Natural killer cell (primary cell): Measurements from ENCODE around the gene MERTK. TPM values are rescaled to one million over a fixed set of nuclear protein-coding genes. Genes with fewer than 3 reads are reported as not detected.

ENCODE experiments used
- ATAC-seq, 3 donors: fragments of 150-1000 bp in 2 of 3; fragments of 200-7000 bp in 1 of 3; cut with Tn5 transposase; 1 replicate in 1 of 3; 2 replicates in 2 of 3; pipeline ENCODE4 v1.10.0; 2021; ENCODE audit warnings: mild to moderate bottlenecking in 2 of 3, moderate library complexity in 2 of 3
- DNase-seq, 2 donors: peaks; one replicate each; pipeline versions ENCODE4 v3.0.0 to v3.0.0-alpha.2; 2013 to 2021; ENCODE audit warnings: mixed read lengths in 1 of 2
- H3K27ac ChIP-seq: one replicate; pipeline ENCODE4 v1.5.1; 2013; ENCODE audit warnings: mild to moderate bottlenecking, low read length
- H3K27me3 ChIP-seq: one replicate; pipeline ENCODE4 v1.6.1; 2013; ENCODE audit warnings: low read length; ENCODE audit not compliant: control insufficient read depth, insufficient read depth
- H3K36me3 ChIP-seq: one replicate; pipeline ENCODE4 v1.6.1; 2013; ENCODE audit warnings: low read length; ENCODE audit not compliant: control insufficient read depth, insufficient read depth
- H3K4me1 ChIP-seq: one replicate; pipeline ENCODE4 v1.6.1; 2013; ENCODE audit warnings: low read length; ENCODE audit not compliant: control insufficient read depth, insufficient read depth
- H3K4me3 ChIP-seq: one replicate; pipeline ENCODE4 v1.5.1; 2013; ENCODE audit warnings: low read length
- H3K9me3 ChIP-seq: one replicate; pipeline ENCODE4 v1.6.1; 2013; ENCODE audit warnings: low read length; ENCODE audit not compliant: control insufficient read depth, insufficient read depth
- H3K27ac Mint-ChIP-seq, 2 donors: one replicate each; pipeline ENCODE4 v1.8.0; 2022; ENCODE audit warnings: mild to moderate bottlenecking in 2 of 2, mixed read lengths in 2 of 2, moderate library complexity in 1 of 2
- H3K27me3 Mint-ChIP-seq, 2 donors: one replicate each; pipeline ENCODE4 v1.8.0; 2022; ENCODE audit warnings: low read depth in 2 of 2, mixed read lengths in 2 of 2
- H3K36me3 Mint-ChIP-seq: one replicate; pipeline ENCODE4 v1.8.0; 2022; ENCODE audit warnings: mixed read lengths
- H3K4me1 Mint-ChIP-seq, 2 donors: one replicate each; pipeline ENCODE4 v1.8.0; 2022; ENCODE audit warnings: mixed read lengths in 2 of 2
- H3K4me3 Mint-ChIP-seq: one replicate; pipeline ENCODE4 v1.8.0; 2022; ENCODE audit warnings: mild to moderate bottlenecking, moderate library complexity, mixed read lengths
- H3K9me3 Mint-ChIP-seq, 2 donors: one replicate each; pipeline ENCODE4 v1.8.0; 2022; ENCODE audit warnings: mixed read lengths in 2 of 2
- CTCF ChIP-seq: fragments of 200-600 bp; IDR thresholded peaks from one replicate; pipeline ENCODE4 v1.8.0; 2022; ENCODE audit warnings: antibody characterized with exemption
- WGBS: methylation state at CpG from one replicate; pipeline ENCODE4 v1.1.7; 2013; ENCODE audit warnings: missing lambda C conversion rate; ENCODE audit not compliant: insufficient coverage; 5-methylcytosine and 5-hydroxymethylcytosine counted together
- intact Hi-C: fragments of 100-400 bp; cut with micrococcal nuclease; formaldehyde crosslinking; loops from one replicate; pipeline ENCODE4 v1.14.2; 2022
- total RNA-seq, 4 donors: library from RNA; stranded (reverse); fragments of 120-200 nt in 1 of 4; gene quantifications; one replicate each; pipeline versions ENCODE4 v1.2.3 to v1.2.4, GENCODE V29; 2013 to 2022

Gene MERTK
- total RNA-seq, 3 donors from 2014 or later (not counting 1 experiment from before 2014, with no cell fraction given) = 0.38 to 1.2 (median 0.45) TPM

- Mint-ChIP-seq H3K27ac (no peak overlapping the region), H3K36me3 (no peaks in the 10 kb centered on the region), H3K9me3 (no peaks in the 10 kb centered on the region), H3K27me3 (peaks cover 6 to 8% of the 10 kb centered on the region in 2 donors), H3K4me1 (no peaks in the 10 kb centered on the region), H3K4me3 (no peak overlapping the region)
- DNase-seq = no peak
- WGBS = 97% methylated on average over 11 of the region's 11 CpGs
- Histone ChIP-seq H3K27ac (no peak overlapping the region), H3K27me3 (no peaks in the 10 kb centered on the region), H3K4me3 (no peak overlapping the region), H3K36me3 (no peaks in the 10 kb centered on the region), H3K9me3 (no peaks in the 10 kb centered on the region), H3K4me1 (no peaks in the 10 kb centered on the region)
- intact Hi-C loops = no loop called here
- no peak for ATAC-seq
- TF ChIP-seq CTCF = no peak
Measured at GRCh38 chr2:111947219-111947618, 48.8 kb downstream of the MERTK start.

DNA sequence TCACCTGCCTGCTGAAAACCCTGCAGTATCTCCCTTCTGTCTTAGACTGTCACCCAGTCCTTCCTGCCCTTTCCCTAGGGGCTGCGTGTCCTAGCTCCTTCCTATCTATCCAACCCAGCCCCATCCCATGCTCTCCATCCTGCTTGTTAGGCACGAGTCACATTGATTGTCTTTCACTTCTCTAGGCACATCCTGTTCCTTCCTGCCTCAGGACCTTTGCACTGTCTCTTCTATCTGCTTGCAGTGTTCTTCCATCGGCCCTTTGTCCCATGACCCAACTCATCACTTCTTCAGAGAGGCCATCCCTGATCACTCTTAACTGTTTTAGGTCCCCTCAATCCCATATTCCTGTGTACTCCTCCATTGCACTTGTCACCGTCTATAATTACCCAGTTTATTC lies 50.4 kb downstream of the MERTK start:
- H3K36me3 Mint-ChIP-seq = no peaks in the 10 kb centered on the region
- no peaks in the 10 kb centered on the region for H3K9me3 Mint-ChIP-seq
- intact Hi-C loops = no loop called here
- H3K4me1 Mint-ChIP-seq = no peaks in the 10 kb centered on the region
- H3K27ac Mint-ChIP-seq = no peak overlapping the region
- ATAC-seq = no peak
- H3K27me3 ChIP-seq = no peaks in the 10 kb centered on the region
- peaks cover 0 to 5% of the 10 kb centered on the region in 2 donors for H3K27me3 Mint-ChIP-seq
- H3K4me1 ChIP-seq = no peaks in the 10 kb centered on the region
- no peak overlapping the region for H3K4me3 ChIP-seq
- H3K27ac ChIP-seq = no peak overlapping the region
- WGBS = 87% methylated on average over 4 of the region's 4 CpGs
- H3K9me3 ChIP-seq = no peaks in the 10 kb centered on the region
- TF ChIP-seq CTCF = no peak
- H3K4me3 Mint-ChIP-seq = no peak overlapping the region
- H3K36me3 ChIP-seq = no peaks in the 10 kb centered on the region
- DNase-seq = no peak

- 92% methylated on average over 1 of the region's 1 CpG for WGBS
- ATAC-seq = no peak
Measured at GRCh38 chr2:111950236-111950635, 51.8 kb downstream of the MERTK start.

More at GRCh38 chr2:111950236-111950635, 51.8 kb downstream of the MERTK start:
- Histone ChIP-seq H3K9me3 (no peaks in the 10 kb centered on the region), H3K27ac (no peak overlapping the region), H3K4me3 (no peak overlapping the region), H3K36me3 (no peaks in the 10 kb centered on the region), H3K4me1 (no peaks in the 10 kb centered on the region), H3K27me3 (no peaks in the 10 kb centered on the region)
- H3K4me3 Mint-ChIP-seq = no peak overlapping the region
- no peak for DNase-seq
- intact Hi-C loops = no loop called here
- H3K27ac Mint-ChIP-seq = no peak overlapping the region
- no peaks in the 10 kb centered on the region for H3K4me1 Mint-ChIP-seq
- TF ChIP-seq CTCF = no peak
- peaks cover 0 to 5% of the 10 kb centered on the region in 2 donors for H3K27me3 Mint-ChIP-seq
- H3K36me3 Mint-ChIP-seq = no peaks in the 10 kb centered on the region
- H3K9me3 Mint-ChIP-seq = no peaks in the 10 kb centered on the region
